CD4-positive, alpha-beta T cell treated with Interleukin-21 for 1 hour (primary cell): ENCODE results near the gene DPF3.

Experiments
- DNase-seq: peaks from one replicate; pipeline ENCODE4 v3.0.0-alpha.2; 2020

DPF3 gene

GRCh38 chr14:72708708-72709475 is 185.0 kb downstream of the DPF3 start:
- DNase-seq = no peak

GRCh38 chr14:72708222-72708621 is 185.7 kb downstream of the DPF3 start:
- DNase-seq = no peak

- DNase-seq = no peak
These were observed 187.4 kb downstream of the DPF3 start for GRCh38 chr14:72706485-72706884.

- no peak for DNase-seq
These were observed 189.4 kb downstream of the DPF3 start for GRCh38 chr14:72704502-72704901.

- no peak for DNase-seq
These were observed 192.3 kb downstream of the DPF3 start for GRCh38 chr14:72701605-72702004.

- DNase-seq = no peak
These were observed 192.7 kb downstream of the DPF3 start for GRCh38 chr14:72701237-72701565.

- no peak for DNase-seq
These were observed 193.3 kb downstream of the DPF3 start for GRCh38 chr14:72700338-72701236.

GRCh38 chr14:72699852-72700257 is 194.0 kb downstream of the DPF3 start:
- no peak for DNase-seq

- no peak for DNase-seq
These were observed 194.5 kb downstream of the DPF3 start for GRCh38 chr14:72699443-72699842.

GRCh38 chr14:72692696-72693095 is 201.2 kb downstream of the DPF3 start:
- no peak for DNase-seq

GRCh38 chr14:72690324-72690723 is 203.6 kb downstream of the DPF3 start:
- DNase-seq = no peak

- no peak for DNase-seq
These were observed 204.8 kb downstream of the DPF3 start for GRCh38 chr14:72688990-72689671.

- no peak for DNase-seq
These were observed 207.1 kb downstream of the DPF3 start for GRCh38 chr14:72686832-72687231.

- no peak for DNase-seq
These were observed 207.8 kb downstream of the DPF3 start for GRCh38 chr14:72686101-72686500.

- no peak for DNase-seq
These were observed 208.4 kb downstream of the DPF3 start for GRCh38 chr14:72685456-72685855.

- no peak for DNase-seq
These were observed 210.1 kb downstream of the DPF3 start for GRCh38 chr14:72683787-72684186.

- DNase-seq = no peak
These were observed 211.7 kb downstream of the DPF3 start for GRCh38 chr14:72682188-72682587.

GRCh38 chr14:72680853-72681640 is 212.9 kb downstream of the DPF3 start:
- no peak for DNase-seq

- no peak for DNase-seq
These were observed 214.3 kb downstream of the DPF3 start for GRCh38 chr14:72679536-72680151.

- no peak for DNase-seq
These were observed 214.8 kb downstream of the DPF3 start for GRCh38 chr14:72679141-72679535.

GRCh38 chr14:72678356-72678755 is 215.5 kb downstream of the DPF3 start:
- no peak for DNase-seq

- no peak for DNase-seq
These were observed 216.2 kb downstream of the DPF3 start for GRCh38 chr14:72677664-72678063.
